ENCODE results near the gene RERE. TPM values are rescaled to one million over a fixed set of nuclear protein-coding genes. Genes with fewer than 3 reads are reported as not detected.

Gene RERE
- total RNA-seq, 2 donors from 2014 or later = 96.0 to 105 TPM

DNA sequence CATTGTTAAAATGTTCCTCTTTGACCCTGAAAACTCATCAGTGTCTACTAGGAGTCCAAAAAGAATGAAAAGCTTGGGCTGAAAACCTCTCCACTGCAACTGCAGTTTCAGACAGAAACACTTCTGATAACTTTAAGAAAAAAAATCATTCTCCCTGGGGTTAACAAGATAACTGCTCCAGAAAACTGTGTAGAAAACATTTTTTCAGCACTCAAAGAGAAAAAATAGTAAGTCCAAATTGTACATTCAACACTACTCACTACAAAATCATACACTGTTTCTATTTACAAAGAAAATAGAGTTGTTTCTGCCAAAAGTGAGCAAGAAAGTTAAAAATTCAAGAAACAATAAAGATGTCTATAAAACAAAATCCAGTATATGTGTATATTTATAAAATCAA, 157.8 kb downstream of the RERE start:
- no peak overlapping the region for H3K9ac ChIP-seq (ENCODE audit: low read depth in 2 of 2, low read length in 2 of 2)
- no peak overlapping the region for H3K4me3 ChIP-seq
- no peak overlapping the region for H3K27ac ChIP-seq
- H3K27me3 ChIP-seq = no peaks in the 10 kb centered on the region
- peaks cover 15% of the 10 kb centered on the region for H3K4me1 ChIP-seq
- H3K9me3 ChIP-seq = no peaks in the 10 kb centered on the region
- H3K36me3 ChIP-seq = no peaks in the 10 kb centered on the region
- TF ChIP-seq, protein P1, sequence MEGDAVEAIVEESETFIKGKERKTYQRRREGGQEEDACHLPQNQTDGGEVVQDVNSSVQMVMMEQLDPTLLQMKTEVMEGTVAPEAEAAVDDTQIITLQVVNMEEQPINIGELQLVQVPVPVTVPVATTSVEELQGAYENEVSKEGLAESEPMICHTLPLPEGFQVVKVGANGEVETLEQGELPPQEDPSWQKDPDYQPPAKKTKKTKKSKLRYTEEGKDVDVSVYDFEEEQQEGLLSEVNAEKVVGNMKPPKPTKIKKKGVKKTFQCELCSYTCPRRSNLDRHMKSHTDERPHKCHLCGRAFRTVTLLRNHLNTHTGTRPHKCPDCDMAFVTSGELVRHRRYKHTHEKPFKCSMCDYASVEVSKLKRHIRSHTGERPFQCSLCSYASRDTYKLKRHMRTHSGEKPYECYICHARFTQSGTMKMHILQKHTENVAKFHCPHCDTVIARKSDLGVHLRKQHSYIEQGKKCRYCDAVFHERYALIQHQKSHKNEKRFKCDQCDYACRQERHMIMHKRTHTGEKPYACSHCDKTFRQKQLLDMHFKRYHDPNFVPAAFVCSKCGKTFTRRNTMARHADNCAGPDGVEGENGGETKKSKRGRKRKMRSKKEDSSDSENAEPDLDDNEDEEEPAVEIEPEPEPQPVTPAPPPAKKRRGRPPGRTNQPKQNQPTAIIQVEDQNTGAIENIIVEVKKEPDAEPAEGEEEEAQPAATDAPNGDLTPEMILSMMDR (IDR thresholded peaks at IDR 0.05) = no peak
- DNase-seq = no peak
- intact Hi-C loops (cut with DNase I) = no loop called here

GRCh38 chr1:8653878-8654277, 163.6 kb downstream of the RERE start:
- intact Hi-C loops (cut with DNase I) = no loop called here
- Histone ChIP-seq H3K36me3 (no peaks in the 10 kb centered on the region), H3K27ac (no peak overlapping the region), H3K4me3 (no peak overlapping the region), H3K4me1 (no peaks in the 10 kb centered on the region), H3K9ac (ENCODE audit: low read depth in 2 of 2, low read length in 2 of 2) (no peak overlapping the region), H3K9me3 (no peaks in the 10 kb centered on the region), H3K27me3 (no peaks in the 10 kb centered on the region)
- TF ChIP-seq, protein P1 (IDR thresholded peaks at IDR 0.05) = no peak
- DNase-seq = no peak

DNA sequence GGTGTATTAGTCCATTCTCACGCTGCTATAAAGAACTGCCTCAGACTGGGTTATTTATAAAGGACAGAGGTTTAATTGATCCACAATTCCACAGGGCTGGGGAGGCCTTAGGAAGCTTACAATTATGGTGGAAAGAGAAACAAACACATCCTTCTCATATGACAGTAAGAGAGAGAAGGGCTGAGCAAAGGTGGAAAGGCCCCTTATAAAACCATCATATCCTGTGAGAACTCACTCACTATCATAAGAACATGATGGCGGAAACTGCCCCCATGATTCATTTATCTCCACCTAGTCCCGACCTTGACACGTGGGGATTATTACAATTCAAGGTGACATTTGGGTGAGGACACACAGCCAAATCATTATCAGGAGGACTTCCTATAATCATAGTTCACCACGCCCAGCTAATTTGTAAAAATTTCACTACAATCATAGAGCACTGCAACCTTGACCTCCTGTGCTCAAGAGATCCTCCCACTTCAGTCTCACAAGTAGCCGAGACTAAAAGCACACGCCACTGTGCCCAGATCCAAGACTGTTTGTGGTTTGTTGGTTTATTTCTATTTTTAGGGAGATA, 164.9 kb downstream of the RERE start:
- TF ChIP-seq, protein P1 (IDR thresholded peaks at IDR 0.05) = no peak
- Histone ChIP-seq H3K36me3 (no peaks in the 10 kb centered on the region), H3K27me3 (no peaks in the 10 kb centered on the region), H3K27ac (no peak overlapping the region), H3K9me3 (no peaks in the 10 kb centered on the region), H3K4me3 (no peak overlapping the region), H3K4me1 (no peaks in the 10 kb centered on the region), H3K9ac (ENCODE audit: low read depth in 2 of 2, low read length in 2 of 2) (no peak overlapping the region)
- intact Hi-C loops (cut with DNase I) = no loop called here
- DNase-seq = no peak

DNA sequence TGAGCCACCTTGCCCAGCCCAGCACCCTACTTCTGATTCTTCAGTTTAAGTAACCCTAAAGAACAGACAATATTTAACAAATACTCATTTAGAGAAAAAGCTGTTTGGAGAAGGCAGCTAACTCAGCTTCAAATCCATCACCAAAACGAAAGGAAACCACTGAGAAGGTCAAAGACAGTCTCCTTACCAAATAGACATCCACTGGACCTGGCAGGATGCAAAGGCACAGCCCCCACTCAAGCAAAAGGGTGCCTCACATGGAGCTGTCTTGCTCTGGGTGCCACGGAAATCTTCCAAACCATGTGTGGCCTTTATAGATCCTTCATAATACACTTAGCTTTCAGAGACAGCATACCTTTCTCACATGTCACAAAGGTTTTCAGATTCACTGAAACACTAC, 165.5 kb downstream of the RERE start:
- no peaks in the 10 kb centered on the region for H3K9me3 ChIP-seq

DNA sequence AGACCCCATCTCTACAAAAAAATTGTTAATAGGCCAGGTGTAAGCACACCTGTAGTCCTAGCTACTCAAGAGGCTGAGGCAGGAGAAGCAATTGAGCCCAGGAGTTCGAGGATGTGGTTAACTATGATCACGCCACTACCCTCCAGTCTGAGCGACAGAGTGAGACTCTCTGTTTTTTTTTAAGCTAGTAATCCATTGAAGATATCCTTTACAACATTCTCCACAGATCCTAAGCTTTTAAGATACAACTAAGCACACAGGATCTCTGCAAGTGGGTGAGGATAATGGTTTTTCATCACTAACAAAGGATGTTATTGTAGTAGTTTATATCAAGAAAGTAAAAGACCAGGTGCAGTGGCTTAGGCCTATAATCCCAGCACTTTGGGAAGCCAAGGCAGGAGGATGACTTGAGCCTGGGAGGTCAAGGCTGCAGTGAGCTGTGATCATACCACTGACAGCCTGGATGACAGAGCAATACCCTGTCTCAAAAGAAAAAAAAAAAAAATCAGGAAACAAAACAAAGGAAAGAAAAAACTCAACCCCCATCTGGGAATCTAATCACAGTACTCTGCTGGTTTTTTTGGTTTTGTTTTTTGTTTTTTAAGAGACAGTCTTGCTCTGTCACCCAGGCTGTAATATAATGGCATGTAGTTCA, 166.1 kb downstream of the RERE start:
- H3K27me3 ChIP-seq = no peaks in the 10 kb centered on the region
- H3K27ac ChIP-seq = no peak overlapping the region
- no peaks in the 10 kb centered on the region for H3K36me3 ChIP-seq
- TF ChIP-seq, protein P1 (IDR thresholded peaks at IDR 0.05) = no peak
- H3K4me3 ChIP-seq = no peak overlapping the region
- no peaks in the 10 kb centered on the region for H3K4me1 ChIP-seq
- intact Hi-C loops (cut with DNase I) = no loop called here
- DNase-seq = no peak
- no peak overlapping the region for H3K9ac ChIP-seq (ENCODE audit: low read depth in 2 of 2, low read length in 2 of 2)
- H3K9me3 ChIP-seq = no peaks in the 10 kb centered on the region

More for the DNA sequence above, 165.5 kb downstream of the RERE start:
- Histone ChIP-seq H3K36me3 (no peaks in the 10 kb centered on the region), H3K27ac (no peak overlapping the region), H3K4me1 (no peaks in the 10 kb centered on the region), H3K9ac (ENCODE audit: low read depth in 2 of 2, low read length in 2 of 2) (no peak overlapping the region), H3K27me3 (no peaks in the 10 kb centered on the region), H3K4me3 (no peak overlapping the region)
- TF ChIP-seq, protein P1 (IDR thresholded peaks at IDR 0.05) = no peak
- no peak for DNase-seq
- intact Hi-C loops (cut with DNase I) = no loop called here
